Measurements from ENCODE around the gene SMAP1.

SMAP1 gene

DNA sequence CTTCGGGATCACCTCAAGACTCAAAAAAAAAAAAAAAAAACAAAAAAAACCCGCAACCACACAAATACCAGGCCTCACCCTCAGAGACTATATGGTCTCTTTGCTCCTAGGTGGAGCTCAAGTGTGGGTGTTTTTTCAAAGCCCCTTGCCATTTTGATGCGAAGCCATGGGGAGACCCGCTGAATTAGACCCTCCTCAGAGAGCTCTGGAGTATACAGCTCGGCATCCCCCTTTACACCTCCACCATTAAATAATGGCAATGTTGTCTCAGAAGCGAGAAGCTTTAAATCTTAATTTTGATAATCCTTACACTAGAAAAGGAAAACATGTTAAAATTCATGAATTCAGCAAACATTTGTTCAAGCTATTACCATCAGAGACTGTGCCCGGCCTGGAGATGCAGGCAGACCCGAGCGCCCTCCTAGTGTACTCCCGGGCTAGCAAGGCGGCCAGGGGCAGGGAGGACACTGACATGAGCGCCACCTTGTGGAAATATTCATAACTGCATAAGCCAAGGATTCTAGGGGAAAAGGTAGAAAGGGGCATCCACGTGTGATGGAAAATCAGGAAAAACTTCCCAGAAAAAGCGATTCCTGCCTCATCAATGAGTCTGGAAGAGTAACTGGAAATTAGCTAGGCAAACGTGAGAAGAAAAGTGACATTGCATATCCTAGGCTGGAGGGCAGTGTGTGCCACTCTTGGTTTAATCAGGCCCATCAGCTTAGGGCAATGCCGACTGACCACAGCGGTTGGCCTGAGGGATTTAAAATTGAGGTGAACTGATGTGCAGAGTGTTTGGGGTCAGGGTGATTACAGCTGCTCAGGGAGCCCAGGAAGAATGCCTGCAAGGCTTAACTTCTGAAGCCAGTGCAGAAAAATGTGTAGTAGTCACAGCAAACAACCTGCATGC is 216.6 kb downstream of the SMAP1 start:
- TF ChIP-seq, protein P1, sequence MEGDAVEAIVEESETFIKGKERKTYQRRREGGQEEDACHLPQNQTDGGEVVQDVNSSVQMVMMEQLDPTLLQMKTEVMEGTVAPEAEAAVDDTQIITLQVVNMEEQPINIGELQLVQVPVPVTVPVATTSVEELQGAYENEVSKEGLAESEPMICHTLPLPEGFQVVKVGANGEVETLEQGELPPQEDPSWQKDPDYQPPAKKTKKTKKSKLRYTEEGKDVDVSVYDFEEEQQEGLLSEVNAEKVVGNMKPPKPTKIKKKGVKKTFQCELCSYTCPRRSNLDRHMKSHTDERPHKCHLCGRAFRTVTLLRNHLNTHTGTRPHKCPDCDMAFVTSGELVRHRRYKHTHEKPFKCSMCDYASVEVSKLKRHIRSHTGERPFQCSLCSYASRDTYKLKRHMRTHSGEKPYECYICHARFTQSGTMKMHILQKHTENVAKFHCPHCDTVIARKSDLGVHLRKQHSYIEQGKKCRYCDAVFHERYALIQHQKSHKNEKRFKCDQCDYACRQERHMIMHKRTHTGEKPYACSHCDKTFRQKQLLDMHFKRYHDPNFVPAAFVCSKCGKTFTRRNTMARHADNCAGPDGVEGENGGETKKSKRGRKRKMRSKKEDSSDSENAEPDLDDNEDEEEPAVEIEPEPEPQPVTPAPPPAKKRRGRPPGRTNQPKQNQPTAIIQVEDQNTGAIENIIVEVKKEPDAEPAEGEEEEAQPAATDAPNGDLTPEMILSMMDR (conservative IDR thresholded peaks at IDR 0.05; ENCODE audit: low read depth, low read length) = peak; percentile 84
- H3K4me3 ChIP-seq (ENCODE audit: low read length) = no peak overlapping the region
- DNase-seq (ENCODE audit: low read depth) = no peak

DNA sequence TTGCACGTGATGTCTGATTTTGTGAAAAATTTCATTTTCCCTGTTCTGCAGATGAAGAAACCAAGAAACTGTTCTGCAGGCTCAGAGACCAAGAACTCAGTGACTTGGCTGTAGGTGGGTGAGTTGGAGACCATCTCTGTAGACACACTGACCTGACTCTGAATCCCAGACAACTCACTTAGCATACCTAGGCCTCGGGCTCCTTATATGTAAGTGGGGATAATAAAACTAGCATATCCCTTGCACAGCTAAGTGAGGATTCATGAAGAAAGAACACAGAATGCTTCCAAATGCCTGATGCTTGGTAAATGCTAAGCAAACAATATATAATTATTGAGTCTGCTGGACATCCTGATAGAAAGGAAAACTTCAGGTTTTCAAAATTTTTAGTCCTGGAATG is 218.4 kb downstream of the SMAP1 start:
- H3K4me3 ChIP-seq (ENCODE audit: low read length) = no peak overlapping the region
- TF ChIP-seq, protein P1 (conservative IDR thresholded peaks at IDR 0.05; ENCODE audit: low read depth, low read length) = no peak
- DNase-seq (ENCODE audit: low read depth) = no peak

DNA sequence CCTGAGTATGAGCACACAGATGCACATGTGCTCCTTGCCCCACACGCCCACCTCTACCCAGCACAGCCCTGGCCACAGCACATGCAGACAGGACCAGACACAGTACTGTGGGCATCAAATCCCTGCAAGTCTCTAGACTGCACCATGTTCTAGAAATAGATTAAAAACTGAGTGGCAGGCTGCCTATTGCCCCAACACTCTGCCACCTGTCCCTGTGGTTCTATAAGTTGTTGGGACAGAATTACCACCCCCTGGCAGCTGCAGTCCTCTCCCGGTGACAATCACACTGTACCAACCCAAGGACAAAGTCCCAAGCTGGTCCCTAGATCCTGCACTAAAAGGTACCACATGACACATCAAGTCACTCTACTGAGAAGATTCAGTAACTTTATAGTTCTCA is 219.0 kb downstream of the SMAP1 start:
- no peak overlapping the region for H3K4me3 ChIP-seq (ENCODE audit: low read length)
- TF ChIP-seq, protein P1 (conservative IDR thresholded peaks at IDR 0.05; ENCODE audit: low read depth, low read length) = no peak
- no peak for DNase-seq (ENCODE audit: low read depth)

DNA sequence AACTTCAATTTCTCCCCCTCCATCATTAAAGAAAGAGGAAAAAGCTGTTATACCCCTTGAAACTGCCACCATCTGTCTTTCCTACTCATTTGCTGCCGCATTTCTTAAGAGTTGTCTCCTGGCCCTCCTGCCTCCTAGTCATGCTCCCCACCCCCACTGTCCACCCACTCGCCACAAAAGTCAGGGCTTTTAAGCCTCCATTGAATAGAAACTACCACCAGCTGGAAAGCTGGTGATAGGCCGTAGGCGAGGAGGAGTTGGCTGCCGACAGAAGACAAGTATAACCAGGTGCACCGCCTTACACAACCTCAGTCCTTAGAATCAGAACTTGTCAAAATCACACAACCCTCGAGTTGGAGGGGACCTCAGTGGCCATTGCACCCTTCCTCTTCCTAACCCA is 221.6 kb downstream of the SMAP1 start:
- no peak for DNase-seq (ENCODE audit: low read depth)
- H3K4me3 ChIP-seq (ENCODE audit: low read length) = no peak overlapping the region
- TF ChIP-seq, protein P1 (conservative IDR thresholded peaks at IDR 0.05; ENCODE audit: low read depth, low read length) = no peak

DNA sequence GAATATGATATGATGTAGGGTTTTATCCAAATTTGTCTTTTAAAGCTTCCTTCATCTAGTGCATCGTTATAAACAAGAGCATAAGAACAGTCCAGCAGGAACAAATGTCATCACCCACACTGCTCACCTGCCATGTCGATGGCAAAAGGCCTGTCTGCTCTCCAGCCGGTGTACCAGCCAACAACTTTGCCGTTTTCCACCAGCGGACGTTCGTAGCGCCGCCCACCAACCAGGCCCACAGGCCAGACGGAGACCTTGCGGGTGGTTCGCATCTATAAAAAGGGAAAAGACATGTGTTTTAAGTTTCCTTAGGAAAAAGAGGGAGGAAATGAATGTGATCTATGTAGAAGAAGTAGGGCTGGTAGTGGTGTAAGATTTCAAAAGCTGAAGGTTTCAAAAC is 226.3 kb downstream of the SMAP1 start:
- DNase-seq (ENCODE audit: low read depth) = no peak
- TF ChIP-seq, protein P1 (conservative IDR thresholded peaks at IDR 0.05; ENCODE audit: low read depth, low read length) = no peak
- no peak overlapping the region for H3K4me3 ChIP-seq (ENCODE audit: low read length)

DNA sequence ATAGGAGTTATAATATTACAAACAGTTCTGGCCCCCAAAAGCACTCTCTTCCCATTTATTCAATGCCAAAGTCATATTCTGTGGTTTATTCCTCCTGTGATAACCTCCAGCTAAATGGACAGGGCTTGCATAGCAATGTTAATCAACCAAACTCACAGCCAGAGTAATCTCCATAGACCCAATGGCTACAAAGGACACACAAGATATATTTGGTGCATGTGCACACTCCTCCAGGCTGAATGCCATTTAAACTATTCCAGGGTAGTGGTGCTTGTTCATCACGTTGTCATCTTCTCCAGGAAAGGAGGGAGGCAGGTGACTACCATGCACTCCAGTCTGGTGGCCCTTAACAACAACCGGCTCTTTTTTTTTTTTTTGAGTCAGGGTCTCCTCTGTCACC is 232.4 kb downstream of the SMAP1 start:
- DNase-seq (ENCODE audit: low read depth) = no peak
- TF ChIP-seq, protein P1 (conservative IDR thresholded peaks at IDR 0.05; ENCODE audit: low read depth, low read length) = no peak
- no peak overlapping the region for H3K4me3 ChIP-seq (ENCODE audit: low read length)

DNA sequence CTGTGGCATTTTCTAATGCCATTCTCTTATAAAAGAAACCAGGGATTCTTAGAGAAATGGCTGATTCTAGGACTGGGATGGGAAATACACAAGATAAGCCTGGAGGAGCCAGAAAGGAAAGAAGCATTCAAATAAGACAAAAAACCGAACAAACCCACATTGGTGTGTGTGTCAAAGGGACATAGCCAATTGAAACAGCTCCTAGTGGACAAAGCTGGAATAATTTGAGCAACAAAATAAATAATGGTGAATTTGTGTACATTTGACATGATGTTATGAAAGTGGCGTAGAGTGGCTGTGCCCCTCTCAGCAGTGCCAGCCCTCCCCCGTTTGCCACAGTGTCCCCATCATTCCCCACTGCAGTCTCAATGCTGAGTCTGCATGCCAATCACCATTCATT is 233.6 kb downstream of the SMAP1 start:
- H3K4me3 ChIP-seq (ENCODE audit: low read length) = no peak overlapping the region
- TF ChIP-seq, protein P1 (conservative IDR thresholded peaks at IDR 0.05; ENCODE audit: low read depth, low read length) = peak; percentile 54
- DNase-seq (ENCODE audit: low read depth) = no peak
